Neural progenitor cell (in vitro differentiated cells): Measurements from ENCODE around the gene APOBEC3F.
"Not testable (repeated sequence)": the region's sequence is repeated elsewhere in the genome, so short reads cannot be mapped to it uniquely, and the experiment has no call there.

ENCODE experiments used
- EZH2 ChIP-seq: fragments of 200-600 bp; sonication (generic); IDR thresholded peaks from 2 replicates; pipeline ENCODE4 v1.6.1; 2017; ENCODE audit warnings: antibody characterized with exemption, mild to moderate bottlenecking, moderate library complexity
- TF ChIP-seq, protein P1 (sequence below): fragments of 200-600 bp; sonication (generic); IDR thresholded peaks from 2 replicates; pipeline ENCODE4 v1.5.1; 2017; ENCODE audit warnings: antibody characterized with exemption, mild to moderate bottlenecking

DNA sequence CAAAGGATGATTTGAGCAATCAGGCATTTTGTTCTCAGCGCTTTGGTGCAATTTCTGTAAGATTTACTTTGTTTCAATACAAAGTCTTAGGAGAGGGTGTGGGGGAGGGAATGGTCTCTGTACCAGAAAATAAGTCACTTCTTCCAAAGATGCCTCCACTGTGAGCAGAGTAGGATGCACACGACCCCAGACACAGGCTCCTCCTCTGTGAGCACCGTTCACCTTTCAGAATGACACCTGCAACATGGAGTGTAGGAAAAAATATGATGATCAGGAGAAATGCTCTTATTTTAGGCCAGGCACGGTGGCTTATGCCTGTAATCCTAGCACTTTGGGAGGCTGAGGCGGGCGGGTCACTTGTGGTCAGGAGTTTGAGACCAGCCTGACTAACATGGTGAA is 25.9 kb upstream of the APOBEC3F start:
- TF ChIP-seq, protein P1, sequence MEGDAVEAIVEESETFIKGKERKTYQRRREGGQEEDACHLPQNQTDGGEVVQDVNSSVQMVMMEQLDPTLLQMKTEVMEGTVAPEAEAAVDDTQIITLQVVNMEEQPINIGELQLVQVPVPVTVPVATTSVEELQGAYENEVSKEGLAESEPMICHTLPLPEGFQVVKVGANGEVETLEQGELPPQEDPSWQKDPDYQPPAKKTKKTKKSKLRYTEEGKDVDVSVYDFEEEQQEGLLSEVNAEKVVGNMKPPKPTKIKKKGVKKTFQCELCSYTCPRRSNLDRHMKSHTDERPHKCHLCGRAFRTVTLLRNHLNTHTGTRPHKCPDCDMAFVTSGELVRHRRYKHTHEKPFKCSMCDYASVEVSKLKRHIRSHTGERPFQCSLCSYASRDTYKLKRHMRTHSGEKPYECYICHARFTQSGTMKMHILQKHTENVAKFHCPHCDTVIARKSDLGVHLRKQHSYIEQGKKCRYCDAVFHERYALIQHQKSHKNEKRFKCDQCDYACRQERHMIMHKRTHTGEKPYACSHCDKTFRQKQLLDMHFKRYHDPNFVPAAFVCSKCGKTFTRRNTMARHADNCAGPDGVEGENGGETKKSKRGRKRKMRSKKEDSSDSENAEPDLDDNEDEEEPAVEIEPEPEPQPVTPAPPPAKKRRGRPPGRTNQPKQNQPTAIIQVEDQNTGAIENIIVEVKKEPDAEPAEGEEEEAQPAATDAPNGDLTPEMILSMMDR = not testable (repeated sequence)
- TF ChIP-seq EZH2 = not testable (repeated sequence)
